Fibroblast of villous mesenchyme (primary cell): ENCODE results near the gene LCE1C. TPM values are rescaled to one million over a fixed set of nuclear protein-coding genes. Genes with fewer than 3 reads are reported as not detected.

Source experiments
- DNase-seq: peaks from one replicate; pipeline ENCODE4 v3.0.0-alpha.2; 2010; ENCODE audit warnings: low read depth
- H3K4me3 ChIP-seq: 2 replicates; pipeline ENCODE4 v1.5.1; 2011; ENCODE audit warnings: low read depth, mild to moderate bottlenecking, low read length
- total RNA-seq: library from RNA; depleted of rRNA; stranded (reverse); fragments of >200 nt; gene quantifications from 2 replicates; pipeline ENCODE4 v1.2.3, GENCODE V29; 2012
- TF ChIP-seq, protein P1 (sequence below): IDR thresholded peaks from 2 replicates; pipeline ENCODE4 v1.5.1; 2012; ENCODE audit warnings: low read depth, mild to moderate bottlenecking, low read length; ENCODE audit not compliant: insufficient read depth

The LCE1C gene
- total RNA-seq, 1 donor: not detected

DNA sequence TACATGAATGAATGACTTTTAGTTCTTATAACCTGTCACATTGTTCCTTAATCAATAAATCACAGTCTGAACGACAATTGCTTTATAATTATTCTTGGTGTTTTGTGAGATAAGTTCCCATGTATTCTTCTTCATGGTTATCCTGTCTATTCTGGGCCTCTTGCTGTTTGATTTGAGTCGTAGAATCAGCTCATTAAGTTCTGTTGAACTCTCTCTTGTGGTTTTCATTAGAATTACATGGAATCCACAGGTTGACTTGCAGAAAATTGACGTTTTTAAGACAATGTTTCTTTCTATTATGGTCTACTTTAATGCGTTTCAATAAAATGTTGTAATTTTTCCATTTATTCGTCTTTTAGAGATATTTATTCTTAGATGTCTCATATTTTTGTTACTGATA, 16.8 kb upstream of the LCE1C start:
- DNase-seq: no peak
- TF ChIP-seq, protein P1, sequence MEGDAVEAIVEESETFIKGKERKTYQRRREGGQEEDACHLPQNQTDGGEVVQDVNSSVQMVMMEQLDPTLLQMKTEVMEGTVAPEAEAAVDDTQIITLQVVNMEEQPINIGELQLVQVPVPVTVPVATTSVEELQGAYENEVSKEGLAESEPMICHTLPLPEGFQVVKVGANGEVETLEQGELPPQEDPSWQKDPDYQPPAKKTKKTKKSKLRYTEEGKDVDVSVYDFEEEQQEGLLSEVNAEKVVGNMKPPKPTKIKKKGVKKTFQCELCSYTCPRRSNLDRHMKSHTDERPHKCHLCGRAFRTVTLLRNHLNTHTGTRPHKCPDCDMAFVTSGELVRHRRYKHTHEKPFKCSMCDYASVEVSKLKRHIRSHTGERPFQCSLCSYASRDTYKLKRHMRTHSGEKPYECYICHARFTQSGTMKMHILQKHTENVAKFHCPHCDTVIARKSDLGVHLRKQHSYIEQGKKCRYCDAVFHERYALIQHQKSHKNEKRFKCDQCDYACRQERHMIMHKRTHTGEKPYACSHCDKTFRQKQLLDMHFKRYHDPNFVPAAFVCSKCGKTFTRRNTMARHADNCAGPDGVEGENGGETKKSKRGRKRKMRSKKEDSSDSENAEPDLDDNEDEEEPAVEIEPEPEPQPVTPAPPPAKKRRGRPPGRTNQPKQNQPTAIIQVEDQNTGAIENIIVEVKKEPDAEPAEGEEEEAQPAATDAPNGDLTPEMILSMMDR: no peak
- H3K4me3 ChIP-seq: no peak overlapping the region

DNA sequence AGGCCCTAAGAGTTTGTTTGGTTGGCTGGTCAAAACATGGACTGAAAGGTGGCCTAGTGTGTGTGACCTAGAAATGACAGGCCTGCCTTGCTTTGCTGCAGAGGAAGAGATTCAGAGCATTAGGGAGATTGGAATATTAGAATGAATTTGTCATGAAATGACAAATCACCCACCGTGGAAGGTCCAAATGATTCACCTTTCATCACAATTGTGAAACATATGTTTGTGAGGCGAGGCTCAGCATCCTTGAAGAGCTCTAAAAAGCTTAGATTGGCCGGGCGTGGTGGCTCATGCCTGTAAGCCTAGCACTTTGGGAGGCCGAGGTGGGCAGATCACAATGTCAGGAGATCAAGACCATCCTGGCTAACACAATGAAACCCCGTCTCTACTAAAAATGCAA, 10.9 kb upstream of the LCE1C start:
- no peak for DNase-seq
- H3K4me3 ChIP-seq: no peak overlapping the region

DNA sequence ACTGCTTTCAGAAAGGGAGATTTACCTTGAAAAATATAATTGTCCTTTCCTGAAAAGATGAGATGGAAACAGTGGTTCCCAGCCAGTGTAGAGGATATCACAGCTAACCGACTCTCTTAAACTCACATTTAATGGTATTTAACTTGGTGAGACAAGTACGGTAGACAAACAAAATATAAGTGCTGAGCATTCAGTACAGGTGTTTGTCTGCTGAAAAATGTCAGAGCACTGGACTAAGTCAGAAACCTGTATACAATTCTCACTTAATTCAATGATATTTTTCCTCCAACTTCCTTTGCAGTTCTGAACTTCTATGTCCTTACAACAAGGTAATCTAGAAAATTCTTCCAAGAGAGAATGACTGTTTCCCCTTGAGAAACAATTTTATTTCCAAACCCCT, 5.2 kb upstream of the LCE1C start, which contains the start of gene LCE1B:
Gene LCE1B, plus strand, starts transcription at position 301 of the 400 bp plus-strand sequence. CDS start 476 bp downstream, outside the sequence.
- TF ChIP-seq, protein P1: no peak
- DNase-seq: no peak

More for the DNA sequence above, 10.9 kb upstream of the LCE1C start:
- TF ChIP-seq, protein P1: no peak

DNA sequence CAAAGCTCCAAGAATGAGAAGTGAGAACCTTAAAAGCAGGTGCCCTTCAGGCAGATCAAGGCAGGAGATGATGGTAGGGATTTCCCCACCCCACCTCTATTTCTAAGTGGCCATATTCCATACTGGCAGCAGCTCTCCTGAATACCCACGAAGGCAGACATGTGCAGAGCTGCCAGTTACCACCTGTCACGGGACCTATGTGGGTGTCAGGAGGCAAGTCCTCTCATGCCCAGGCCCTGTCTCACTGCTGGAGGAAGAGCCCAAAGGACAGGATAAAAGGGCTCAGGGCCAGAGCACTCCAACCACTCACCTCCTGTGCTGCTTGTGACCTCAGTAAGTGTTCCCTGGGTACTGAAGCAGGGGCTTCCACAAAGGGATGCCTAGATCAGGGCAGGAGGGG, 4.6 kb upstream of the LCE1C start:
- H3K4me3 ChIP-seq: no peak overlapping the region
- TF ChIP-seq, protein P1: no peak
- DNase-seq: no peak

More for the DNA sequence above, 5.2 kb upstream of the LCE1C start, which contains the start of gene LCE1B:
- H3K4me3 ChIP-seq: no peak within 1 kb of the TSS

DNA sequence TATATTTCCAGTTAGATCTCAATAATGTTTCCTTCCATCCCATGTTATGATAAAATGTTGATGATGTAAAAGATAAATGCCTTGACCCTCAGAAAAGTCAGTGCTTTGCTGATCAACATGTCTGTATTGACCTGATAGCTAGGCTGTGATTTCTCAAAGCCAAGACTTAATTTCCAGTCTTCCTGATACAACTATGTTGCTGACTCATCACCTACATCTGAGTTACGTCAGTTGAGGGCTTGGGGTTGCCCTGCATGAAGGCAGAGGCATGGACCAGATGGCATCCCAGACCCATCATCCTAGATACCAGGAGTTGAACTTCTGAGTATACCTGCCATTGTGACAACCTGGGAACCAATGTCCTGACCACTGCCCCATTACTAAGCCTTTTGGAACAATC, 5.1 kb downstream of the LCE1C start:
- H3K4me3 ChIP-seq: no peak overlapping the region
- TF ChIP-seq, protein P1: no peak
- no peak for DNase-seq

DNA sequence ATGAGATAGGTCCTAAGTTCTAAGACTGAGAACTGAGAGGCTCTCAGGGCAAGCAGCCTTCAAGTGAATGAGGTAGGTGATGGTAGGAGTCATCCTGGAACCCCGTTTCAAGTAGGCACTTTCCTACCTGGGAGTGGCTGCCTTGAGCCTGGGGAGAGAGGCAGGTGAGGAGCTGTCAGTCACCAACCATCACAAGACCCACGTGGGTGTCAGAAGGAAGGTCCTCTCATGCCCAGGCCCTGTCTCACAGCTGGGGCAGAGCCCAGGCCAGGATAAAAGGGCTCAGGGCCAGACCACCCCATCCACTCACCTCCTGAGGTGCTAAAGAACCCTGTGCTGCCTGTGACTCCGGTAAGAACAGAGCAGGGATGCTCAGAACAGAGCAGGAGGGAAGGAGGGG, 10.0 kb downstream of the LCE1C start, which contains the start of gene LCE1D:
Gene LCE1D, plus strand, starts transcription at position 301 of the 400 bp plus-strand sequence. CDS start 1,074 bp downstream, outside the sequence.
- TF ChIP-seq, protein P1: no peak
- H3K4me3 ChIP-seq: no peak within 1 kb of the TSS
- no peak for DNase-seq

DNA sequence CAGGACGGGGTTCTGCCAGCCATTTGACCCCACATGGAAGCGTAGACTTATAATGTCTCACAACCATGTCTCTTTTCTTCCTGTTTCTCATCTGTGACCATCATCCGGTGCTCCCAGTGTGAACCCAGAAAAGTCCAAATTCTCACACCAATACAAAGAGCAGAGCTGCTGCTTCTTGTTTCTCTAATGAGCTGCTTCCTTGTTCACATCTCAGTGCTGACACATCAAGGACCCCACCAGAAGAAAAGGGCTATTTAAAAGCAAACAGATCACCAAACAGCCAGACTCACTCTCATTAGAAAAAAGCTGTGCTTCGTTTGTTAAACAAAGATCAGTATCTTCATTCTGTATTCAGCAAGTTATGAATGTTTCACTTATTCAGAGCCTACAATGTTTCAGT, 10.8 kb downstream of the LCE1C start:
- TF ChIP-seq, protein P1: no peak
- no peak for DNase-seq
- H3K4me3 ChIP-seq: no peak overlapping the region
